Neural cell (in vitro differentiated cells): ENCODE data around the gene SPATS2. TPM values are rescaled to one million over a fixed set of nuclear protein-coding genes. Genes with fewer than 3 reads are reported as not detected.

Experiments
- H2AFZ ChIP-seq: fragments of 200-600, 300-800 bp; sonication (generic), shearing (Covaris generic); 2 replicates; pipeline ENCODE4 v1.6.0; 2014; ENCODE audit warnings: low read depth, mild to moderate bottlenecking, antibody characterized with exemption, low read length, moderate library complexity
- H3F3A ChIP-seq: fragments of 200-600 bp; shearing (Covaris generic); 2 replicates; pipeline ENCODE4 v1.6.1; 2016; ENCODE audit warnings: mild to moderate bottlenecking, moderate library complexity, mixed read lengths, antibody characterized with exemption, low read length; ENCODE audit not compliant: insufficient read depth, poor library complexity, severe bottlenecking
- H3K27ac ChIP-seq: fragments of 200-600, 300-800 bp; sonication (generic), shearing (Covaris generic); 2 replicates; pipeline ENCODE4 v1.5.1; 2014; ENCODE audit warnings: mild to moderate bottlenecking, low read length, moderate library complexity
- H3K27me3 ChIP-seq: fragments of 300-800, 200-600 bp; sonication (generic), shearing (Covaris generic); 2 replicates; pipeline ENCODE4 v1.6.0; 2014; ENCODE audit warnings: mild to moderate bottlenecking, low read depth, low read length, moderate library complexity; ENCODE audit not compliant: insufficient read depth
- H3K36me3 ChIP-seq: fragments of 300-800, 200-600 bp; sonication (generic), shearing (Covaris generic); 2 replicates; pipeline ENCODE4 v1.5.1; 2014; ENCODE audit warnings: mild to moderate bottlenecking, antibody characterized with exemption, low read length, moderate library complexity; ENCODE audit not compliant: insufficient read depth
- H3K4me2 ChIP-seq: fragments of 300-800, 200-600 bp; sonication (generic), shearing (Covaris generic); 2 replicates; pipeline ENCODE4 v1.6.0; 2014; ENCODE audit warnings: mild to moderate bottlenecking, low read length
- H3K4me3 ChIP-seq: fragments of 300-800, 200-600 bp; sonication (generic), shearing (Covaris generic); 2 replicates; pipeline ENCODE4 v1.5.1; 2014; ENCODE audit warnings: mild to moderate bottlenecking, low read length, moderate library complexity
- H3K79me2 ChIP-seq: fragments of 200-600 bp; shearing (Covaris generic); replicated peaks from 2 replicates; pipeline ENCODE4 v1.6.0; 2014; ENCODE audit warnings: mild to moderate bottlenecking, low read length, moderate library complexity; ENCODE audit not compliant: insufficient read depth
- H3K9ac ChIP-seq: fragments of 300-800, 200-600 bp; sonication (generic), shearing (Covaris generic); 2 replicates; pipeline ENCODE4 v1.6.1; 2016; ENCODE audit warnings: mild to moderate bottlenecking, low read length, mixed read lengths
- H3K9me2 ChIP-seq: fragments of 200-600 bp; shearing (Covaris generic); 2 replicates; pipeline ENCODE4 v1.6.1; 2016; ENCODE audit warnings: mild to moderate bottlenecking, low read length, mixed read lengths; ENCODE audit not compliant: insufficient read depth
- H3K9me3 ChIP-seq: fragments of 200-600, 300-800 bp; sonication (generic), shearing (Covaris generic); 2 replicates; pipeline ENCODE4 v1.6.1; 2016; ENCODE audit warnings: mild to moderate bottlenecking, mixed run types, low read length, moderate library complexity, mixed read lengths
- H4K20me1 ChIP-seq: fragments of 200-600 bp; shearing (Covaris generic); 2 replicates; pipeline ENCODE4 v1.6.1; 2016; ENCODE audit warnings: mild to moderate bottlenecking, mixed run types; ENCODE audit not compliant: insufficient read depth
- CTCF ChIP-seq: fragments of 450-650 bp; IDR thresholded peaks from 2 replicates; pipeline ENCODE4 v1.5.1; 2014; ENCODE audit warnings: antibody characterized with exemption, mild to moderate bottlenecking, moderate library complexity; ENCODE audit not compliant: poor library complexity, severe bottlenecking
- EP300 ChIP-seq: fragments of 450-650 bp; conservative IDR thresholded peaks from 2 replicates; pipeline ENCODE4 v1.6.1; 2014; ENCODE audit warnings: antibody characterized with exemption, mild to moderate bottlenecking, moderate library complexity; ENCODE audit not compliant: poor library complexity, severe bottlenecking
- EZH2 ChIP-seq: fragments of 200-600, 300-800 bp; shearing (Covaris generic), sonication (generic); IDR thresholded peaks from 2 replicates; pipeline ENCODE4 v1.6.1; 2014; ENCODE audit warnings: antibody characterized with exemption, low read length, borderline replicate concordance, mild to moderate bottlenecking; ENCODE audit not compliant: insufficient read depth, poor library complexity, severe bottlenecking
- MXI1 ChIP-seq: fragments of 450-650 bp; conservative IDR thresholded peaks from 2 replicates; pipeline ENCODE4 v1.6.1; 2014; ENCODE audit warnings: antibody characterized with exemption, mild to moderate bottlenecking; ENCODE audit not compliant: poor library complexity, severe bottlenecking
- POLR2AphosphoS5 ChIP-seq: IDR thresholded peaks from 2 replicates; pipeline ENCODE4 v1.6.1; 2012
- RAD21 ChIP-seq: fragments of 450-650 bp; conservative IDR thresholded peaks from 2 replicates; pipeline ENCODE4 v1.6.1; 2014; ENCODE audit warnings: antibody characterized with exemption, mild to moderate bottlenecking, moderate library complexity
- REST ChIP-seq: IDR thresholded peaks from 2 replicates; pipeline ENCODE4 v1.6.1; 2012; ENCODE audit warnings: borderline replicate concordance
- SMC3 ChIP-seq: fragments of 450-650 bp; conservative IDR thresholded peaks from 2 replicates; pipeline ENCODE4 v1.6.1; 2014; ENCODE audit warnings: antibody characterized with exemption, mild to moderate bottlenecking, moderate library complexity; ENCODE audit not compliant: poor library complexity
- TAF1 ChIP-seq: IDR thresholded peaks from 2 replicates; pipeline ENCODE4 v1.6.1; 2012; ENCODE audit warnings: low read depth
- polyA plus RNA-seq: library from polyadenylated mRNA; depleted of rRNA; stranded (reverse); fragments of >200 nt; gene quantifications from 2 replicates; pipeline ENCODE4 v1.2.3, GENCODE V29; 2014

The SPATS2 gene
- polyA plus RNA-seq, 1 donor from 2014 or later, result 58.4 TPM

- no peak for TF ChIP-seq RAD21
- no peak for TF ChIP-seq EZH2
These were observed 115.1 kb downstream of the SPATS2 start (continued) for GRCh38 chr12:49482095-49483051.

- Histone ChIP-seq H2AFZ (no peak overlapping the region), H3K9me2 (no peaks in the 10 kb centered on the region), H3K79me2 (no peaks in the 10 kb centered on the region), H3K27ac (no peak overlapping the region), H3K9me3 (no peaks in the 10 kb centered on the region), H4K20me1 (no peaks in the 10 kb centered on the region), H3F3A (no peaks in the 10 kb centered on the region), H3K4me3 (no peak overlapping the region), H3K9ac (no peak overlapping the region), H3K36me3 (no peaks in the 10 kb centered on the region), H3K4me2 (no peak overlapping the region), H3K27me3 (no peaks in the 10 kb centered on the region)
- TF ChIP-seq EP300, result no peak
- no peak for TF ChIP-seq RAD21
- TF ChIP-seq EZH2, result no peak
- no peak for TF ChIP-seq POLR2AphosphoS5
- no peak for TF ChIP-seq CTCF
- no peak for TF ChIP-seq SMC3
- TF ChIP-seq REST, result no peak
- no peak for TF ChIP-seq TAF1
- TF ChIP-seq MXI1, result no peak
These were observed 116.4 kb downstream of the SPATS2 start for GRCh38 chr12:49483619-49484018.

GRCh38 chr12:49487605-49488004 lies 120.3 kb downstream of the SPATS2 start:
- no peak overlapping the region for H2AFZ ChIP-seq
- H3K4me3 ChIP-seq, result no peak overlapping the region
- no peaks in the 10 kb centered on the region for H3K36me3 ChIP-seq
- H3K9me3 ChIP-seq, result no peaks in the 10 kb centered on the region
- no peak overlapping the region for H3K27ac ChIP-seq
- no peaks in the 10 kb centered on the region for H3K79me2 ChIP-seq
- no peaks in the 10 kb centered on the region for H3F3A ChIP-seq
- TF ChIP-seq POLR2AphosphoS5 (no peak), MXI1 (no peak), EP300 (no peak)
- no peak overlapping the region for H3K4me2 ChIP-seq
- no peak overlapping the region for H3K9ac ChIP-seq
- no peaks in the 10 kb centered on the region for H3K27me3 ChIP-seq
- H3K9me2 ChIP-seq, result no peaks in the 10 kb centered on the region
- H4K20me1 ChIP-seq, result no peaks in the 10 kb centered on the region
